ENCODE data around the gene DDIT4L. TPM values are rescaled to one million over a fixed set of nuclear protein-coding genes. Genes with fewer than 3 reads are reported as not detected.
A peak's percentile ranks its signal among the peaks of the same experiment; 100 is the strongest.
"Not testable (repeated sequence)": the region's sequence is repeated elsewhere in the genome, so short reads cannot be mapped to it uniquely, and the experiment has no call there.

DDIT4L gene
- total RNA-seq, 3 donors from 2014 or later, result 1.6 to 3.8 (median 1.8) TPM

DNA sequence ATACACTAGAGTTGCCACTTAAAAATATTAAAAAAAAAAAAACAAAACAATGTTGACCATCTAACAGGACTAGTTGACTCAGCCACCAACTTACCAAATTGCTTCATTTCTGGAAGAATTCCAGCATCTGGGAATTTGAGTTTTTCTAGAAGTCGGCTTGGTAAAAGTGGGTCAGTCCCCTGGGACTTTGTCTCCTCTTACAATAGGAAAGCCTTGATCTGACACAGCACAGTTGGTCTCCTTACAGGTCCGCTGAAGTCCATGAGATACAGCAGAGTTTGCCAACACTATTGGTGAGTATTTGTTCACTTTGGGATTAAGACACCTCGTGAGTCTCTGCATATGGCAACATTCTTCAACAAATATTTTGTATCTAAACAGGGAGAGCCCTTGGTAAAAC is 18.2 kb upstream of the DDIT4L start:
- H3K4me3 ChIP-seq, result no peak overlapping the region
- H3K27ac ChIP-seq, result no peak overlapping the region
- no peaks in the 10 kb centered on the region for H3K4me1 ChIP-seq
- H3K27me3 ChIP-seq, result no peaks in the 10 kb centered on the region
- intact Hi-C loops (cut with DNase I; ENCODE audit: low total_unique reads), result no loop called here
- no peak for DNase-seq (ENCODE audit: low spot score in 2 of 2)
- TF ChIP-seq POLR2A (IDR thresholded peaks at IDR 0.05) (no peak), POLR2AphosphoS5 (IDR thresholded peaks at IDR 0.05) (no peak), CTCF (IDR thresholded peaks at IDR 0.05) (no peak)
- no peaks in the 10 kb centered on the region for H3K9me3 ChIP-seq
- H3K36me3 ChIP-seq, result no peaks in the 10 kb centered on the region

GRCh38 chr4:100206850-100207249 is 16.6 kb upstream of the DDIT4L start:
- TF ChIP-seq POLR2AphosphoS5 (IDR thresholded peaks at IDR 0.05) (no peak), CTCF (IDR thresholded peaks at IDR 0.05) (no peak), POLR2A (IDR thresholded peaks at IDR 0.05) (no peak)
- Histone ChIP-seq H3K27me3 (no peaks in the 10 kb centered on the region), H3K27ac (no peak overlapping the region), H3K4me3 (no peak overlapping the region), H3K4me1 (no peaks in the 10 kb centered on the region), H3K9me3 (no peaks in the 10 kb centered on the region), H3K36me3 (no peaks in the 10 kb centered on the region)
- intact Hi-C loops (cut with DNase I; ENCODE audit: low total_unique reads), result no loop called here
- no peak for DNase-seq (ENCODE audit: low spot score in 2 of 2)

DNA sequence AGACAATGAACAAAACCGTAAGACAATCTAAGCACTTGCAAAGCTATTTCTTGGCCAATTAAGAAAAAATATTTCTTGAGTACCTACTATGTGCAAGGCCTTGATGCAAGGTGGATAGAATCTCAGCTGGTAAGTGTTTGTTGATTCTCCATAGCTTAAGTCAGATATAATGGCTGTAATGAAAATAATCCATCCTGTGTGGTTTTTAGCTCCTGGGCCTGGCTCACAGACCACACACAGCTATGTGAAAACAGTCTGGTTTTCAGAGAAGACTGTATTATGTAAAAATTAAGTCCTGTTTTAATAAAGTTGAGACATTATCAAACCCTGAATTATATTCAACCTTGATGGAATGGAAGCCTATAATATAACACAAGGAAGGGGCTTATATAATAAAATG is 7.8 kb upstream of the DDIT4L start:
- Histone ChIP-seq H3K36me3 (no peaks in the 10 kb centered on the region), H3K27me3 (no peaks in the 10 kb centered on the region), H3K4me1 (no peaks in the 10 kb centered on the region), H3K4me3 (no peak overlapping the region), H3K27ac (no peak overlapping the region), H3K9me3 (no peaks in the 10 kb centered on the region)
- DNase-seq (ENCODE audit: low spot score in 2 of 2), result no peak
- TF ChIP-seq POLR2AphosphoS5 (IDR thresholded peaks at IDR 0.05) (no peak), POLR2A (IDR thresholded peaks at IDR 0.05) (no peak), CTCF (IDR thresholded peaks at IDR 0.05) (no peak)
- intact Hi-C loops (cut with DNase I; ENCODE audit: low total_unique reads), result no loop called here

DNA sequence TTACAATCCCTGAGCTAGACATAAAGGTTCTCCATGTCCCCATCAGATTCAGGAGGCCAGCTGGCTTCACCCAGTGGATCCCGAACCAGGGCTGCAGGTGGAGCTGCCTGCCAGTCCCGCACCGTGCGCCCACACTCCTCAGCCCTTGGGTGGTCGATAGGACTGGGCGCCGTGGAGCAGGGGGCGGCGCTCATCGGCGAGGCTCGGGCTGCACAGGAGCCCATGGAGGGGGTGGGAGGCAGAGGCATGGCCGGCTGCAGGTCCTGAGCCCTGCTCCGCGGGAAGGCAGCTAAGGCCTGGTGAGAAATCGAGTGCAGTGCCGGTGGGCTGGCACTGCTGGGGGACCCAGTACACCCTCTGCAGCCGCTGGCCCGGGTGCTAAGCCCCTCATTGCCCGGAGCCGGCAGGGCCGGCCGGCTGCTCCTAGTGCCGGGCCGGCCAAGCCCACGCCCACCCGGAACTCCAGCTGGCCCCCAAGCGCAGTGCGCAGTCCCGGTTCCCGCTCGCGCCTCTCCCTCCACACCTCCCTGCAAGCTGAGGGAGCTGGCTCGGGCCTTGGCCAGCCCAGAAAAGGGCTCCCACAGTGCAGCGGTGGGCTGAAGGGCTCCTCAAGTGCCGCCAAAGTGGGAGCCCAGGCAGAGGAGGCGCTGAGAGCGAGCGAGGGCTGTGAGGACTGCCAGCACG is 6.3 kb upstream of the DDIT4L start:
- not testable (repeated sequence) for H3K4me3 ChIP-seq; H3K4me1 ChIP-seq; H3K27ac ChIP-seq; H3K36me3 ChIP-seq; DNase-seq (ENCODE audit: low spot score in 2 of 2); H3K27me3 ChIP-seq; H3K9me3 ChIP-seq
- intact Hi-C loops (cut with DNase I; ENCODE audit: low total_unique reads), result loop anchor here (2.0 kb wide), 1 partner anchor 56 kb away; no protein-coding TSS in a partner anchor

DNA sequence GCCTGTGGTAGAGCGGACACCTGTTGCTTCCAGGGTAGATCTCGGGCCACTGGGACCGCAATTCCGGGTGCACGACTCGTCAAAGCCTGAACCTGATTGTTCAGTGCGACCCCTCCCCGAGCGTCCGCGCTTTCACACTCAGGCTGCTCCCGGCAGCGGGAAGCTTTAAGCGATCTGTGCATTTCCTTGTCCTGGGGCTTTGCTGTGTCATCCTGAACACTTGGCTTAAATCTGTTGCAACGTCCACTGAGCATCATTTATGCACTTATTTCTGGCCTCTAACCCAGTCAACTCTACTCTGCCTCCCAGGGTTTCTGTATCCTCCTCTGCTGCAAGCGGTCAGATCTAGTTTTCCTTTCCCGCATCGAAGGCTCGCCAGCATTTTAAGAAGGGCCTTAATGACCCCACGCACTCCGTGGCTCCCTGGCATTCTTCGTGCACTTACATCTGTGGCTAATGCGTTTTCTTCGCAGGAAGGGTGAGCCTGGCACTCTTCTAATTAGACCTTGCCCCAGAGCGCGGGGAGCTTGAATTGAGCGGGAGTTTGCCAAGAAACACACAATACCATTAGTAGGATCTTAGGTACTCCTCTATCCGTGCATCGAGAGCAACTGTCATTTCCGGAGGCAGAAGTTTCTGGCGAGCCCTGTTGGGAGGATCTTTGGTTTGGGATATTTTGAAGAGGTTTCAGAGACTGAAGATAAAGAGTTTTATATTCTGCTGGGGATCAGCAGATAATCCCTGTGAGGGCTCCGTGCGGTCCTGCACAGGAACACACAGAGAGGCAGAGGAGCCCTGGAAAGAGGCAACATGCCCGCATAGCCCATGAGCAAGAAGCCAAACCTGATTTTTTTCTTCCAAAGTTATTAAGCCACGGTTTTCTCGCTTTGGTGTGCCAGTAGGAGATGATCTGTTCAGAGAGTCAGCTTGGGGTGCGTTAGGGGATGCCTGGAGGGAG is 654 bp upstream of the DDIT4L start:
- no peaks in the 10 kb centered on the region for H3K27me3 ChIP-seq
- intact Hi-C loops (cut with DNase I; ENCODE audit: low total_unique reads), result no loop called here
- DNase-seq (ENCODE audit: low spot score in 2 of 2), result no peak
- peak overlapping the region; percentile 70 to 94 (median 70) for H3K4me3 ChIP-seq
- H3K4me1 ChIP-seq, result no peaks in the 10 kb centered on the region
- H3K36me3 ChIP-seq, result no peaks in the 10 kb centered on the region
- TF ChIP-seq POLR2AphosphoS5 (IDR thresholded peaks at IDR 0.05) (no peak), CTCF (IDR thresholded peaks at IDR 0.05) (no peak), POLR2A (IDR thresholded peaks at IDR 0.05) (no peak)
- H3K27ac ChIP-seq, result peak overlapping the region; percentile 21 to 70
- no peaks in the 10 kb centered on the region for H3K9me3 ChIP-seq
